Nephron (organoid): ENCODE data around the gene FHOD3.

Source experiments
- H3K27ac Mint-ChIP-seq, 3 experiments: 2 replicates each; pipeline ENCODE4 v1.8.0; 2020; ENCODE audit warnings: mixed read lengths in 3 of 3, mild to moderate bottlenecking in 2 of 3, moderate library complexity in 1 of 3
- H3K27me3 Mint-ChIP-seq: 2 replicates; pipeline ENCODE4 v1.8.0; 2021; ENCODE audit warnings: low read depth, mild to moderate bottlenecking, moderate library complexity, mixed read lengths
- H3K36me3 Mint-ChIP-seq: 2 replicates; pipeline ENCODE4 v1.8.0; 2020; ENCODE audit warnings: low read depth, mixed read lengths
- H3K4me1 Mint-ChIP-seq: 2 replicates; pipeline ENCODE4 v1.8.0; 2020; ENCODE audit warnings: mixed read lengths
- H3K4me3 Mint-ChIP-seq, 3 experiments: 2 replicates each; pipeline ENCODE4 v1.8.0; 2020; ENCODE audit warnings: mild to moderate bottlenecking in 3 of 3, mixed read lengths in 3 of 3, moderate library complexity in 2 of 3
- H3K9me3 Mint-ChIP-seq: 2 replicates; pipeline ENCODE4 v1.8.0; 2020; ENCODE audit warnings: mixed read lengths
- CTCF ChIP-seq, 3 experiments: fragments of 200-600 bp; sonication (generic); IDR thresholded peaks; one replicate each; pipeline ENCODE4 v1.5.0; 2021; ENCODE audit warnings: antibody characterized with exemption in 3 of 3; ENCODE audit not compliant: unreplicated experiment in 3 of 3

The FHOD3 gene

DNA sequence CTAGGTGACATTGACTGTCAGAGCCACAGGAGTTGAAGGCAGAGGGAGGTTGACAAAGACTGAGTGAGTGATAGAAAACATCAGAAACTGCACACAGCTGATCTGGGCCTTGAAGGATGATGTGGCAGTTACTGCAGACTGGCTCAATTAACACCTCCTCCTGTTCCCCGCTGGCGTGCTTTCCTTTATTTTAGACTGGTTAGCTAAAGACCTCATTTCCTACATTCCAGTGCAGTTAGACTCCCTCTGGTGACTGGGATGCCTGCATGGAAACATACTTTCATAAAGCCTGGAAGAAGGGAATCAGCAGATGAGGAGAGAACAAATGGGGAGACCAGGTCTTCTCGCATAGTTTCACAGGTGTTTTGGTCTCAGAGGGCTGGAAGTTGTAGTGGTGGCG, 524.2 kb downstream of the FHOD3 start:
- Mint-ChIP-seq H3K27me3 (no peaks in the 10 kb centered on the region), H3K4me3 (no peak overlapping the region), H3K9me3 (no peaks in the 10 kb centered on the region), H3K4me1 (no peaks in the 10 kb centered on the region), H3K27ac (no peak overlapping the region), H3K36me3 (peaks cover 49% of the 10 kb centered on the region)
- no peak for TF ChIP-seq CTCF (IDR thresholded peaks at IDR 0.05; ENCODE audit: unreplicated experiment in 3 of 3)

- Mint-ChIP-seq H3K4me3 (no peak overlapping the region), H3K9me3 (no peaks in the 10 kb centered on the region), H3K27ac (no peak overlapping the region), H3K4me1 (peaks cover 23% of the 10 kb centered on the region), H3K27me3 (no peaks in the 10 kb centered on the region), H3K36me3 (peaks cover 40% of the 10 kb centered on the region)
- no peak for TF ChIP-seq CTCF (IDR thresholded peaks at IDR 0.05; ENCODE audit: unreplicated experiment in 3 of 3)
Measured at GRCh38 chr18:36825526-36825925, 528.0 kb downstream of the FHOD3 start.

GRCh38 chr18:36826556-36826955, 529.0 kb downstream of the FHOD3 start:
- Mint-ChIP-seq H3K27me3 (no peaks in the 10 kb centered on the region), H3K27ac (no peak overlapping the region), H3K4me1 (peaks cover 27% of the 10 kb centered on the region), H3K4me3 (peak overlapping the region in 1 of 3 experiments; percentile 58), H3K36me3 (peaks cover 34% of the 10 kb centered on the region), H3K9me3 (no peaks in the 10 kb centered on the region)
- no peak for TF ChIP-seq CTCF (IDR thresholded peaks at IDR 0.05; ENCODE audit: unreplicated experiment in 3 of 3)

- H3K36me3 Mint-ChIP-seq, result peaks cover 30% of the 10 kb centered on the region
Measured at GRCh38 chr18:36828157-36828629, 530.7 kb downstream of the FHOD3 start.

GRCh38 chr18:36828630-36829361, 531.3 kb downstream of the FHOD3 start, which contains the start of the genes KIAA1328 and TPGS2:
TSS of gene KIAA1328 (plus strand) at chr18:36829127. CDS start at chr18:36829139, 12 bp downstream.
TSS of gene TPGS2 (minus strand) at chr18:36829002. CDS start at chr18:36828767, 235 bp downstream.
- Mint-ChIP-seq H3K27ac (peak within 1 kb of the TSS; percentile 81 to 96 (median 93)), H3K9me3 (no peaks in the 10 kb centered on the region), H3K4me1 (peaks cover 27% of the 10 kb centered on the region), H3K4me3 (peak within 1 kb of the TSS; percentile 93 to 99 (median 98)), H3K27me3 (no peaks in the 10 kb centered on the region), H3K36me3 (peaks cover 27% of the 10 kb centered on the region)
- TF ChIP-seq CTCF (IDR thresholded peaks at IDR 0.05; ENCODE audit: unreplicated experiment in 3 of 3), result peak; percentile 40 to 61 (median 53)

More at GRCh38 chr18:36828157-36828629, 530.7 kb downstream of the FHOD3 start:
- Mint-ChIP-seq H3K4me1 (peaks cover 27% of the 10 kb centered on the region), H3K27me3 (no peaks in the 10 kb centered on the region), H3K9me3 (no peaks in the 10 kb centered on the region), H3K27ac (peak overlapping the region; percentile 81 to 96 (median 93)), H3K4me3 (peak overlapping the region; percentile 93 to 99 (median 98))
- TF ChIP-seq CTCF (IDR thresholded peaks at IDR 0.05; ENCODE audit: unreplicated experiment in 3 of 3), result no peak
